ENCODE results near the gene CASKIN1.

Gene CASKIN1

GRCh38 chr16:2190659-2191445 lies 5.6 kb downstream of the CASKIN1 start:
- no peak for DNase-seq

GRCh38 chr16:2190002-2190658 lies 6.3 kb downstream of the CASKIN1 start:
- no peak for DNase-seq

- DNase-seq: no peak
Observed at GRCh38 chr16:2189252-2189893, 7.0 kb downstream of the CASKIN1 start.

GRCh38 chr16:2188395-2188794 lies 8.0 kb downstream of the CASKIN1 start:
- no peak for DNase-seq

GRCh38 chr16:2187212-2187611 lies 9.2 kb downstream of the CASKIN1 start:
- no peak for DNase-seq

GRCh38 chr16:2186505-2186904 lies 9.9 kb downstream of the CASKIN1 start:
- no peak for DNase-seq

- no peak for DNase-seq
Observed at GRCh38 chr16:2186064-2186463, 10.3 kb downstream of the CASKIN1 start.

GRCh38 chr16:2184962-2185361 lies 11.4 kb downstream of the CASKIN1 start:
- DNase-seq: no peak

GRCh38 chr16:2184346-2184745 lies 12.1 kb downstream of the CASKIN1 start:
- no peak for DNase-seq

- no peak for DNase-seq
Observed at GRCh38 chr16:2183671-2184070, 12.7 kb downstream of the CASKIN1 start.

- no peak for DNase-seq
Observed at GRCh38 chr16:2181952-2182351, 14.5 kb downstream of the CASKIN1 start.

- no peak for DNase-seq
Observed at GRCh38 chr16:2180962-2181923, 15.2 kb downstream of the CASKIN1 start.

GRCh38 chr16:2180461-2180860 lies 15.9 kb downstream of the CASKIN1 start:
- DNase-seq: no peak

GRCh38 chr16:2179576-2179975 lies 16.8 kb downstream of the CASKIN1 start:
- no peak for DNase-seq

- no peak for DNase-seq
Observed at GRCh38 chr16:2179107-2179501, 17.3 kb downstream of the CASKIN1 start.

GRCh38 chr16:2178321-2179106 lies 17.9 kb downstream of the CASKIN1 start:
- DNase-seq: no peak

- DNase-seq: no peak
Observed at GRCh38 chr16:2177561-2177960, 18.8 kb downstream of the CASKIN1 start.

- no peak for DNase-seq
Observed at GRCh38 chr16:2177101-2177500, 19.3 kb downstream of the CASKIN1 start.

GRCh38 chr16:2176047-2176446 lies 20.4 kb downstream of the CASKIN1 start:
- DNase-seq: no peak

- no peak for DNase-seq
Observed at GRCh38 chr16:2175454-2175853, 21.0 kb downstream of the CASKIN1 start.

GRCh38 chr16:2174396-2175131 lies 21.8 kb downstream of the CASKIN1 start:
- DNase-seq: no peak

All from activated CD4-positive, alpha-beta T cell treated with anti-CD3 and anti-CD28 coated beads for 1 hour (primary cell).